Left renal cortex interstitium (tissue), 4 donors: Measurements from ENCODE around the gene PDIA6. TPM values are rescaled to one million over a fixed set of nuclear protein-coding genes. Genes with fewer than 3 reads are reported as not detected.
"Not testable (repeated sequence)": the region's sequence is repeated elsewhere in the genome, so short reads cannot be mapped to it uniquely, and the experiment has no call there.

Source experiments
- DNase-seq, 4 donors: peaks; one replicate each; pipeline ENCODE4 v3.0.0-alpha.2; 2013; ENCODE audit warnings: low read depth in 4 of 4, low spot score in 2 of 4, missing footprints in 1 of 4
- polyA plus RNA-seq, 4 donors: library from polyadenylated mRNA; unstranded; fragments of 120-200 nt; gene quantifications; one replicate each; pipeline ENCODE4 v1.2.1, GENCODE V29; 2013; ENCODE audit not compliant: insufficient read length in 4 of 4

The PDIA6 gene
- polyA plus RNA-seq, 4 donors = 309 to 389 (median 342) TPM

- no peak for DNase-seq
Measured at GRCh38 chr2:10811517-10811916, 1.1 kb downstream of the PDIA6 start.

DNA sequence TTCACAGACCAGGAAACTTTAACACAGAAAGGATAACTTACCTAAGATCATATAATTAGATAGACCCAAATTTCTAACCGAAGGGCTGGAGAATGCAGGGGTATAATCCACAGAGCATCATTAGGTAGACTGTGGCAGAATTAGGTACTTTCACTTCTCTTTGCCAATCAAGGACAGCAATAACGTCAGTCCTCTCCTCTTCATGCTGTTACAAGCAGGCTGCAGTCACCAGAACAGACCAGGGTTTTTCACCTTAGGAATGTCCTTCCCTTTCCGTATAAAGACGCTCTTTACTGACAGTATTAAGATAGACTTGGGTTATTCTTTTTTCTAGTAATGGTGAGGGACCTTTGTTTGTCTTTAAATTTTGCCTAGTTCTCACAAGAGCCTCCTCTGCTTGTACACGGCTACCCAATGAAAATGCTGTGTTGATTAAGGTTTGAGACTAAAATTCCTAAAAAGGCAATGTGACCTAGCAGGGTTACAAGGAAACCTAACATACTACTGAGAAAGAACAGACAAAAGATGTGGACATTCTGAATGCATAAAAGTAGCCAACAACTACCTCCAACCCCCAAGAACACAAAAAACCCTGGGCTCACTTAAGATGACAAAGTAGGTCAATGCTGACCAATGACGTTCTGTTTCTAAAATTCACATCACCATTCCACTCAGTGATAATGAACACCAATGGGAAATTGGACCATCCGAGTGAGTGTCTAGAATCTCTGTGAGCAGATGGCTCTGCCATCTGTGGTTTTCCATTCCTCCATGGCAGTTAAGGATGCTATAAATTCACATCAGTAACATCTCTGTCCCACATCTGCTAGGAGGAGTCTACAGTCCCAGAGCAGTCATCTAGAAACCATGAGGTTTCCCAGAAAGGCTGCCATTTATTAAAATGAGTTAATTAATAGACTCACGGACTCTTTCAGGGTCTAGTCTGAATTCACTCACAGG lies 2.1 kb downstream of the PDIA6 start:
- no peak for DNase-seq

DNA sequence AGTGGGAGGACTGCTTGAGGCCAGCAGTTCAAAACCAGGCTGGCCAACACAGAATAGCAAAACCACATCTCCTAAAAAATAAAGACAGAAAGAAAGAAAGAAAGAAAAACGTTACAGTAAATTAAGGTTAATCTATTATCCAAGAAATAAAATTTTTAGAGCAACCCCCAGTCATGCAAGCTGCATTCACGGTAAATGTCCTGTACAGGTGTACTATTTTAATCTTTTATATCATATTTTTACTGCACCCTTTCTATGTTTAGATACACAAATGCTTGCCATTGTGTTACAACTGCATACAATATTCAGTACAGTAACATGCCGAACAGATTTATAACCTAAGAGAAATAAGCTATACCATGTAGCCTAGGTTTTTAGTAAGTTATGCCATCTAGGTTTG lies 6.0 kb downstream of the PDIA6 start:
- no peak for DNase-seq

DNA sequence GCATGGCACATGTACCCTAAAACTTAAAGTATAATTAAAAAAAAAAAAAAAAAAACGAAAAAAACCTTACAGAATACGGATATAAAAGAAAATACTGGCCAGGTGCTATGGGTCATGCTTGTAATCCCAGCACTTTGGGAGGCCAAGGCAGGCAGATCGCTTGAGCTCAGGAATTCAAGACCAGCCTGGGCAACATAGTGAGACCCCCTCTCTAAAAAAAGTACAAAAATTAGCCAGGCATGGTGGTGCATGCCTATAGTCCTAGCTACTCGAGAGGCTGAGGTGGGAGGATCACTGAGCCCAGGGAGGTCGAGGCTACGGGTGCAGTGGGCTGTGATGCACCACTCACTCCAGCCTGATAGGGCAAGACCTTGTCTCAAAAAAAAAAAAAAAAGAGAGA lies 6.6 kb downstream of the PDIA6 start:
- not testable (repeated sequence) for DNase-seq

GRCh38 chr2:10802657-10803056 lies 9.9 kb downstream of the PDIA6 start:
- DNase-seq = no peak

DNA sequence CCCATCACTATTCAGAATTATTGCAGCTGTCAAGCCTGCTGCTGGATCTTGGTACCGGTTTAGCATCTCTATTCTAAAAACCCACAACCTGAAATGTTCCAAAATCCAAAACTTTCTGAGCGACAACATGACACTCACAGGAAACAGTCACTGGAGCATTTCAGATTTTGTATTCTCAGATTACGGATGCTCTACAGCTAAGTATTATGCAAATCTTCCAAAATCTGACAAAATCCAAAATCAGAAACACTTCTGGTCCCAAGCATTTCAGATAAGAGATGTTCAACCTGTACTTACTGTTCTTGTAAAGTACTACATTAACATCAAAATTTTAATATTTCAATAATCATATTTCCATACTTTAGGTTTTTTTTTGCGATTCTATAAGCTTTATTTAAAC lies 12.4 kb downstream of the PDIA6 start:
- DNase-seq = no peak

- DNase-seq = no peak
Measured at GRCh38 chr2:10798783-10799182, 13.8 kb downstream of the PDIA6 start.

- DNase-seq = no peak
Measured at GRCh38 chr2:10796703-10797102, 15.9 kb downstream of the PDIA6 start.

GRCh38 chr2:10795508-10796046 lies 17.0 kb downstream of the PDIA6 start:
- DNase-seq = no peak

DNA sequence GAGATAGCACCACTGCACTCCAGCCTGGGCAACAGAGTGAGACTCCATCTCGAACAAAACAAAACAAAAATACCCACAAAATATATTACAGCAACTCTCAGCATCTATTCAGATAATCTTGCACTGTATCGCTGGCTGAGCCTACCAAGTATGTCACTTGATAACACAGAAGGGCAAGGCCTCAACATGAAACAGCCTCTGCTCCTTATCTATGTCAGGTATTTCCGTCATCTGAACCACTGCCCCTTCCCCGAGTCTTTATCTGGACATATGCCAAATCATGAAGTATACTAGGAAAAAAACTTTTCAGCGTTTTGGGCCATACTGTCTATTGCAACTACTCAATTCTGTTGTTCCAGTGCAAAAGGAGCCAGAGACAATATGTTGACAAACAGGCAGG lies 17.7 kb downstream of the PDIA6 start:
- no peak for DNase-seq

DNA sequence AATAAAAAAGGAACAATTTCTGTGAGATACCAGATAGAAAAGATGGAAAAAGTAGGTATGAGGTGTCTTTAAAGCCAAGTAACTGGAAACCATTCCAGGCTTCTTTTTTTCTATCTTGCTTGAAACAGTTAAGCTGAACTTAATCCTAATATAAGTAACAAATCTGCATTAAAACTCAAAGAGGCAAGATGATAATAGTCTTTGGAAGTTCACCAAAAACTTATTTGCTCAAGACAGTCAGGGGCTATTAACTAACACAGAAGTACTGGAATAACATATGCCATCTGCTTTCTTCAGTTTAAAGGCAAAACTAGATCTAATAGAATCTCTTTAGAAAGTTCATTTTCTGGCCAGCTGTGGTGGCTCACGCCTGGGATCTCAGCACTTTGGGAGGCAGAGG lies 18.8 kb downstream of the PDIA6 start:
- DNase-seq = no peak

GRCh38 chr2:10792660-10793400 lies 19.8 kb downstream of the PDIA6 start:
- DNase-seq = no peak

DNA sequence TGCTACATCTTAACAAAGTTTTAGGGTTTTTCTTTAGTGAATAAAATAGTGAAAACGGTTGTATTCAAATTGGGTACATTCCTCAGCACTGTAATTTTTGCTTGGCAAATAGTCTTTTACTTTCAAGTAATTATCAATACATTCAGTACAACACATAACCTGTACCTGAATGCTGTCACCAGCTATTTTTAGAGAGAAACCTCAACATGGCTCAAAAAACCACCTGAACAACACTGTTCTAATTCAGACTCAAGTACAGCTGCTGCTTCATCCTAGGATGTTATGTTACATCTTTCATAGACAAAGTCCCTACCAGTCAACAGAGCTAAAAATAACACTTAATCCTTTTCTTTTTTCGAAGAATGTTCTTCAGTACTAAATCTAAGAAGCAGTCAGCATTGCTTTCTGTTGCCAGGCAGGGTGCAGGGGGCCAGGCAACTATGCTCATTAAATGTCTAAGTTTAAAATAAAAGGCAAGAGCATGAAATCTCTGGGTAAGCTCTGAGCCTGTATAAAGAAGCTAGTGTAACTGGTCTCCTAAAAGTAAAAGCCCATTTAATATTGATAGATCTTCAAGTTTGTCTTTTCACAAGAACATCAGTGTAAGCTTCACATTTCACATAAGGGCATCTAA lies 20.5 kb downstream of the PDIA6 start:
- no peak for DNase-seq

DNA sequence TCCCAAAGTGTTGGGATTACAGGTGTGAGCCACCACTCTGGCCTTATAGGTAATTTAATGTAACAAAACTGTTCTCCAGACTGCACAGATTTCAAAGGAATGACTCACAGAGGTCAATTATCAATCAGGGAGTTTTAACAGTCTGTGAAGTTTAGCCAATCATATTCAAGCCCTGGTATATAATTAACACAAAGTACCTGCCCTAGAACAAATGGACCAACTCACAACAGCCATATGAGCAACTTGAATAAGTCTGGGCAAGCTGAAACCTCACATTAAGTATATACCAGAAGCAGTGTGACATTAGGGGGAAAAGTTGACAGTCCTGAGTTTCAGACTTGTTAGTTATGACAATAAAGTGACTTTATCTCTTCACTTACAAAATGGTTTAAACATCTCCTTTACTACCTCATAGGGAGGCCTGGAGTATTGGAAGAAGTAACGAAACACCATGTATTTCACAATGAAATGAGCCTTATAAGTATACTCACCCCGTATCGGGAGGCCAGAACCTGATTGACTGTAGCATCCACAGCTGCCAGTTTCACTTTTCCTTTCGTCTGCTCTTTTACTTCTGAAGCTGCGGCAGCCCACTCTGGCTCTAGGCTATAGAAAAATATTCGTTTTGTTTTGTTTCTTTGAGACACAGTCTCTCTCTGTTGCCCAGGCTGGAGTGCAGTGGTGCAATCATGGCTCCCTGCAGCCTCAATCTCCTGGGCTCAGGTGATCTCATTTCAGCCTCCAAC lies 22.2 kb downstream of the PDIA6 start:
- no peak for DNase-seq

DNA sequence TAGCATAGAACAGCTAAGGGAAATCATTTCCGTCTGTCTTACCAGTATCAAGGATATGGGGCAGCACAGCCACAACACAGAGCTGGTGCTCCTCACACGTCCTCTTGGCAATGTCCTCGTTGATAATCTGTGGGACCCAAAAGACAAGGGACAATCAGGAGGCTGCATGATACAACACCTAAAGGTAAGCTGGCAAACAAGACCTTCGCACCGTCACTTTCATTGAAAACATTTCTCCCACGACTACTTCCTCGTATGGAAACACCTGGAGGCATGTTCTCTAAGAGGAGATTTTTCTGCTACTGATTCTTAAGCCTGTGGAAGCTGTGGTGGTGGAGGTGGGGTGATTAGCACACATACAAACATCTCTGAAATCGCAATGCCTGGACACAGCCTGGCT lies 23.7 kb downstream of the PDIA6 start:
- DNase-seq = no peak

GRCh38 chr2:10787176-10787968 lies 25.2 kb downstream of the PDIA6 start:
- DNase-seq = no peak

GRCh38 chr2:10786240-10786982 lies 26.2 kb downstream of the PDIA6 start:
- no peak for DNase-seq

- DNase-seq = no peak
Measured at GRCh38 chr2:10785260-10785659, 27.3 kb downstream of the PDIA6 start.

DNA sequence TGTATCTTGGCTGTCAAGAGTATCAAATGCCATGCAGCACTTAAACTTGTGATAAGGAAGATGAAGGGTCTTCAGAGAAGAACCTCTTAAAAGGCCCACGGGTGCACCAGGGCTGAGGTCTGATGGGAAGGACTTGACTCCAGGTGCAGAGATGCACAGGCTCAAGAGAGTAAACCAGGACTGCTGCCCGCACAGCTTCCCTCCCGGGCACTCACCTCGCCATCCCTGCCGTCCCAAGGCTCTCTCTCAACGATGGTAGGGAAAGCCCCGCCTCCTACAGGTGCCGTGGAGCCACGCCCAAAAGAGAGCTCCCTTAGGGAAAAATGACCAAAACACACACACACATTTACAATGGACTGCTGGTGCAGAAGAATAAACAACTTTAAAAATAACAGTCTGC lies 27.9 kb downstream of the PDIA6 start:
- DNase-seq = no peak
